DND-41 (cell line): ENCODE results near the gene MAPRE2.

Source experiments
- CTCF ChIP-seq: IDR thresholded peaks from 2 replicates; pipeline ENCODE4 v1.5.1; 2012; ENCODE audit warnings: borderline replicate concordance, low read length, moderate library complexity, mild to moderate bottlenecking; ENCODE audit not compliant: poor library complexity, severe bottlenecking; ENCODE audit errors: extremely low read depth
- EZH2 ChIP-seq: IDR thresholded peaks from 3 replicates; pipeline ENCODE4 v1.6.1; 2012; ENCODE audit warnings: borderline replicate concordance, low read depth, mild to moderate bottlenecking, moderate library complexity, low read length, inconsistent platforms; ENCODE audit not compliant: severe bottlenecking

- TF ChIP-seq CTCF (no peak), EZH2 (no peak)
Measured at GRCh38 chr18:35185771-35186170, 144.6 kb downstream of the MAPRE2 start.
